HUDEP-2 (cell line): ENCODE results near the gene PPP1R10.
"Not testable (repeated sequence)": the region's sequence is repeated elsewhere in the genome, so short reads cannot be mapped to it uniquely, and the experiment has no call there.

Experiments used
- DNase-seq, 76 experiments: peaks; one replicate each; lab custom pipeline; 2025; ENCODE audit not compliant: unreplicated experiment in 76 of 76; lab: John Stamatoyannopoulos, UW

Gene PPP1R10

DNA sequence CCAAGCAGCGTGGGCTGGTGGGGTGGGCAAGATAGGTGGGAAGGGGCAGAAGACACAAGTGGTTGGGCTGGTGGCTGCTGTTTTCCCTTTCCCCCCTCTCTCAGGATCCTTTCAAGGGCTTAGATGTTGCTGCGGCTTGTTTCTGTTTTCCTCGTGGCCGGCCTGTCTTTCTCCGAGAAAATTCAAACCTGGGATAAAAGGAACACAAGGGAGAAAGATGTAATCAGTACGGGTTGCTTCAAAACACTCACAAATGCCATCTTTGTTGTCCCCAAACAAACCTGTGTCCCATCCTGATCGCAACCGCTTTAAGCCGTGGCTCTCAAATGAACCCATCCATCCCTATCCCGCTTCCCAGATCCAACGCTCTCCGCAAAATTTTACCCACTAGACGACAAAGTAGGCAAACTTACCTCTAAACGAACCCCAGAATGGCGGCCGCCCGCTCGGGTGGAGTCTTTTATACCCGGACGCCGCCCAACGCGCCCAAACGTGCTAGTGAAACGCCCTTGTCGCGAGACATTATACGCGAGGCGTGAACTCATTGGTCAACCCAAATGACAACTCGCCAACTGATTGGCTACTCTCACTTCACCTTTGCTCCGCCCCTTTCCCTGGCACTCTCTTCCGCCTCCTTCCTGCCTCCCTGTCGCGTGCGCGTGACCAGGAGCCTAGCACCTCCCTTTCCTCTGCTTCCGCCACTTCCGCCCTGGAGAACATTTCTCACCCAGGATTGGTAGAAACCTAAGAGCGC is at the start of gene PPP1R10:
Gene PPP1R10, minus strand, starts transcription at position 433 of the 754 bp plus-strand sequence. CDS start 7,299 bp downstream, outside the sequence.
- peak in 75 of 76 experiments; percentile 97 to 100 (median 100) for DNase-seq

DNA sequence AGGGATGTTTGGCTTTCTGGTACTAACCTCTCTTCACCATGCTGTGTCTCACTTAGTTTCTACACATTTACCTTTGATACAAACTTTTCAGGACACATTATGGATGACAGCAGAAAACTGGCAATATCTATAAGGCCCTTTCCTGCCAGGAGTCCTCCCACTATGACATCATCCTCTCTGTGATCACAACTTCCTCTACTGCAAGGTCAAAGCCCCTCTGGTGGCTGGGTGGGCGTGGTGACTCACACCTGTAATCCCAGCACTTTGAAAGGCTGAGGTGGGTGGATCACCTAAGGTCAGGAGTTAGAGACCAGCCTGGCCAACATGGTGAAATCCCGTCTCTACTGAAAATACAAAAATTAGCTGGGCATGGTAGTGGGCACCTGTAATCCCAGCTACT is 49.3 kb upstream of the PPP1R10 start:
- not testable (repeated sequence) for DNase-seq

DNA sequence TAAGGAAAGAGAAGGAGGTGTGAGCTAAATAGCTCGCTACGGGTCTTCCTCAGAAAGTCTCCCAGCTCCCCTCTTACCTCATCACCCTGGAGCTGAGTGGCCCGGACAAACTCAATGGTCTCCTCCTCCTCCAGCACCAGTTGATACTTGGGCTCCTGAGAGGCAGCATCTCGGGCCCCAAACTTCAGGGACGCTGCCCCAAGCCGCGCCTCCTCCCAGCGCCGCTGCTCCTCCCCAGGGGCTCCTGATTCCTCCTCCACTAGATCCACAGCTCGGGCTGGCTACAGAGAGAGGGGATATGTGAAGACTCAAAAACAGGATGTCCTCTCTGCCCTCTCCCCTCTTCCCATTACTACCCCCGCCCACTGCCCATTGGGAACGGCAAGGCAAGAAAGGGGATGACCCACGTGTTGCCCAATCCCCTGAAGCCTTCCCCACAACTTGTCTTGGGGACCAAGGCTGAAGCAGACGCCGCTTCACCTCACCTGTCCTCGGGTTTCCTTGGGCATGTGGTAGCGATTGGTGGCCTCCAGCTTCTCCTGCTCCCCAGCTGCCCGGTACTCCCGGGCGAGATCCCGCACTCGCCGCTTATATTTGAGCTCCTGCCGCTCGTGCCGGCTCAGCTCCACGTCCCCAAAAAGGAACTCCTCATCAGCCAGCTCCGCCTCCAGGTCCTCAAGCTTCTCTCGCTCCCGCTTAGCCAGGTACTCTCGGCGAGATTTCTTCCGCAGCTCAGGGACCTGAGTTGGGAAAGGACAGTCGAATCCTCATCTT is 48.1 kb upstream of the PPP1R10 start:
- no peak for DNase-seq

DNA sequence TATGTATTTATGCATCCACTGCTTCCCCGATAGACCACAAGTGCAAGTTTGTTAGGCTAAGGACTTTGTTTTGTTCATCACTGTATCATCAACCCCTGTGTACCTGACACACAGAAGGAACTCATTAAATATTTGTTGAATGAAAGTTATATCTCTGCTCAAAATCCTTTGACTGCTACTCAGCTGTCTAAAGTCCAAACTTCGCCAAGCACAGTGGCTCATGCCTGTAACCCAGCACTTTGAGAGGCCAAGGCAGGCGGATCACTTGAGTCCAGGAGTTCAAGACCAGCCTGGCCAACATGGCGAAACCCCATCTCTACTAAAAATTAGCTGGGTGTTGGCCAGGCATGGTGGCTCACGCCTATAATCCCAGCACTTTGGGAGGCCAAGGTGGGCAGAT is 40.9 kb upstream of the PPP1R10 start:
- not testable (repeated sequence) for DNase-seq

DNA sequence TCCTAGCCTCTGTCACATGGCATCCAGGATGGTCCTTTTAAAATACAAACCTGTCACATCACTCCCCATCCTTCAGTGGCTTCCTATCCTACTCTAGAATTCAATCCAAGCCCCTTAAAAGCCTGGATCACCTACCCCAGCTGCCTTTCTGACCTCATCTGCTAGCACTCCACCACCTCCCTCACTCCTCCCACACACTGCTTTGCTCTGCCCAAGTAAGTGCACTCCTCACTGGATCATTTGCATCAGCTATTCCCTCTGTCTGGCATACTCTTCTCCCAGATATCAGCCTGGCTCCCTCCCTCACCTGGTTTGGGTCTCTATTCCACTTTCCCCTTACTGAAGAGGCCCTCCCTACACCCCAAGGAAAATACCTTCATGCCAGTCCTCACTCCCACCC is 40.4 kb upstream of the PPP1R10 start:
- no peak for DNase-seq

DNA sequence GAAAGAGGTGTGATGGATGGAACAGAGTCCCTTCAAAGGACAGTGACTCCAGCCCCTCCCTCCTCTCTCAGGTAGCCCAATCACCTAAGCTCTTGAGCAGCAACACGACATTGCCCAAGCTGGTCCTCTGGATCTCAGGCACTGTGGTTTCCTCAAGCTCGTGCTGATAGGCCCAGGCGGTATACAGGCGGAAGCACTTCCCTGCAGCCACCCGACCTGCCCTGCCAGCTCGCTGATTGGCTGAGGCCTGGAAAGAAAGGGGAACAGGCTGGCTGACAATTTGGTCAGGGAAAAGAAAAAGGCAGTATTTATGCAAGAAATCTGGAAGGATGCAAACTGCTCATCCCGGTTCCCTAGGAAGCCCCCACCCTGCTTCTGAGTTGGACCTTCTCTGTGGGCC is 39.5 kb upstream of the PPP1R10 start:
- DNase-seq, result no peak

DNA sequence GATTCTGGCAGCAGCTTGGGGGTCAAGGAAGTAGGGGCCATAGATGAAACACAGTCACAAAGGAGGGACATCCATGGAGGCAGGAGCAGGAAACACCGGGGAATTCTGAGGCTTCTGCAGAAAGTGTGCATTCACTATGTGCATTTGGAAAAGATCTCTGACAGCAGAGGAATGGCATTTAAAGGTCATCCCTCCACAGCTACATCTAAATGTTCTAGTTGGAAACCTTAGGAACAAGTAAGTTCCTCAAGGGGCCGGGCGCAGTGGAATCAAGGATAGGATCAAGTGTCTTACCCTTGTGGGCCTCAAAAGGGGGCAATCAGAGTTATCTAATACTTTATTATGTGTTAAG is 38.7 kb upstream of the PPP1R10 start:
- DNase-seq, result no peak

DNA sequence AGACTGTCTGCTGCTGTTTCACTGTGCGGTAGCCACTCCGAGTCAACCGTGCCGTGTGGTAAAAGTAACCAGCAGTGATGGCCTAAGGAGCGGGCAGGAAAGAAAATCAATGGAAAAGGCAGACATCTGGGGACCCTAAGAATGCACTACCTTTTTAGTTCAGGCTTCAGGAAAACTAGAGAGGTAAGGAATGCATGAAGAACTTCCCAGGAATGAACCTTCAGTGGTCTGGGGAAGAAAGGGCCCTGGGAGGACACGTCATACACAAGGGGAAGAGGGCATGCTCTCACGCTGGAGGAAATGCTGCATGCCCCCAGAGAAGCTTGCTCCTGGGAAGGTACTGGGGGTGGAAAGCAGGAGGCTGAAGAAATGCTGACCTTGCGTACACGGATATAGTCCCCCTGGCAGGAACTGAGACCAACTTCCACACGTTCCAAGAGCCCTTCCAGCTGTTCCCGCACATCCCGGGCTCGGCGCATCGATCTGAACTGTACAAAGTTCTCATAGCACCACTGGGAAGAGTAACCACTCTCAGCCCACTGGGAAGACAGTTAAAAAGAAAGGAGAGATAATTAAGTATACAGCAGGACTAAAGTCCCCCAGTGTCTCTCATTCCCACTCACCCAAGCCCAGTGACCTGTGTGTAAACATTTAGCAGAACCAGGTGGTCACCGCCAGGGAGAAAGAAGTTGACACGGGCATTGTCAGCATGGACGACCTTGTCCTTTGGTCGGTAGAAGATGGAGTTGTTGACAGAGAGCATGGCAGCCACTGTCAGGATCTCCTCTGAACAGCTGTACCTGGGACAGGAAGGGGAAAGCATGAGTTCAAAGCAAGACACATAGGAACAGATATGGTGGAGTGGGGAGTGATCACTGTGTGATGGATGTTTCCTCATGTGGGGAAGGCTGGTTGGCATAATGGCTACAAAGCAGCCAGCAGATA is 38.0 kb upstream of the PPP1R10 start:
- no peak for DNase-seq

DNA sequence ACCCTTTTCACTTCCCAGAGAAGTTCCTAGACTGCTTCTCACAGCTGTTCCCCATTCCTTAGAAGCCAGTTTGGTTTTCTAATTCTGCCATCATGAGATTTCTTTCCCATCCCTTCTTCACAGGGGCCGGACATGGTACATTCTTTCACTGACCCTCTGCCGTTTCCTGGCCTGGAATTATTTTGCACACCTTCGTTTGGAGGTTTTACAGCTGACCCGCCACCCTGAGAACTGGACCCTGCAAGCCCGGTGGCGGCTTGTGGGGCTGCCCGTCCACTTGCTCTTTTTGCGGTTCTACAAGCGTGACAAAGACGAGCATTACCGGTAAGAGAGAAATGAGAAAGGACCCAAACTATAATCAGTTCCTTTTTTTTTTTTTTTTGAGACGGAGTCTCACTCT is 34.1 kb upstream of the PPP1R10 start:
- no peak for DNase-seq

DNA sequence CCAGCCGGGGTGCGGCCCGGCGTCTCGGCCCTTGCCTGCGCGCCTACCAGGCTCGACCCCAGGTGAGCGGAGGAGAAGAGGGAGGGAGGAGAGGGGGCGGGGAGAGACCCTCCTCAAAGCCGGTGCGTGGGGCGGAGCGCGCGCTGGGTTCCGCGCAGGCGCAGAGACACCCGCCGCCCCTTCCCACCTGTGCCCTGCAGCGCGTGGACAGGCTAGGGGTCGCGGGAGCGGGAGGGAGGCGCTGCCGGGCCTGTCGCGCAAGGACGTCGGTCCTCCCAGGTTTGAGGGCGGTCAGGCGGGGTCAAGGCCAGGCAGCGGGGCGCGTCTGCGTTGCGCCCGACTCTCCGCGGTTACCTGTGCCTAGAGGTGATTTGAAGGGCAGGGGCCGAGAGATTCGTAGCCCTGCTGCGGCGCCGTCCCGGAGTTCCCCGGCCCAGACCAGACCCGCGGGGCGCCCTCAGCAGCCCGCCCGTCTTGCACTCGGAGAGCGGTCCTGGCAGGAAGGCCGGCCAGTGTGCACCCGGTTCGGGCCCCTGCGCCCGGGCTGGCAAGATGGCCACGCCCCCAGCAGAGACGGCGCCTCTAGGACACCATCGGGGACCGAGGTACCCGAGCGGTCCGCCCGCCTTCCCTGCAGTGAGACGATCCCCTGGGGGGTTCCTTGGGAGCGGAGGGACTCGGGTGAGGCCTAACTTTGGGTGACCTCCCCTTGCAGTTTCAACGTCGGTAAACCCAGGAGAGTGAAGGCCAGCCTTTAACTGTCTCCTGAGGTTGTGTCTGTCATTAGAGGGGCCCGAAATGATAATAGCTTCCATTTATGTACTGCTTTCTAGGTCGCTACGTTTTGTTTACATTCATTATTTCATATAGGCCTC is 30.4 kb upstream of the PPP1R10 start:
- peak in 74 of 76 experiments; percentile 20 to 93 (median 74) for DNase-seq

DNA sequence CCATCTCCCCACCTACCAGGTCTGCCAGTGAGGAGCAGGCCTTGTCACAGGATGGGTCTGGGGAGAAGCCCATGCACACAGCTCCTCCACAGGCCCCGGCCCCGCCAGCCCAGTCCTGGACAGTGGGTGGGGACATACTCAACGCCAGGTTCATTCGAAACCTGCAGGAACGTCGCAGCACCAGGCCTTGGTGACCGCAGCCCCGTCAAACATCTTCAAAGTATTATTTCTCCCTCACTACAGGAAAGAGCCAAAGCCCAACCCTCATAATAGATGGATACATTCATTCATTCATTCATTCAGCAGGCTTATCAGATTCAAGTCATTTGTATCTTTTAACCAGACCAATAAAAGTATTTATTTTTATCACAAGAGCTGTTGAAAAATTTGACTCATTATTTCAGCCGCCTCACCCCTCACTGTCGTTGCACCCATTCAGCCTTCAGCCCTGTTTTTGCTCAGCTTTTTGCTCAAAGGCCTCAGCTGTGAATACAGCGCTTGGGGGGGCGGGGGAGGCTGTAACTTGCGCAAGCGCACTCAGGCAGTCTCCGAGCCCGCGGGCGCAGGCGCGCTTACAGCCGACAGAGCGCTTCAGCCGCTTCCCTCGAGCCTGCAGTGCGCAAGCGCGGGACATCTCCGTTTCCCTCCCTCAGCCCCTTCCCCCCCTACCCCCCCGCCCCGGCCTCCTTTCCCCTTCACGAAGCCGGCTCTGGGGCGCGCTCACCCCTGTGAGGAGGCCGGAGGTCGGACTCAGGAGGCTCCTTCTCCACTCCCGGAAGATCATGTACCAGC is 29.6 kb upstream of the PPP1R10 start, which contains the start of gene C6orf136:
Gene C6orf136, plus strand, starts transcription at position 684 of the 792 bp plus-strand sequence. Its CDS starts 99 bp downstream, at position 783.
- DNase-seq, result peak in 74 of 76 experiments; percentile 62 to 96 (median 90)

DNA sequence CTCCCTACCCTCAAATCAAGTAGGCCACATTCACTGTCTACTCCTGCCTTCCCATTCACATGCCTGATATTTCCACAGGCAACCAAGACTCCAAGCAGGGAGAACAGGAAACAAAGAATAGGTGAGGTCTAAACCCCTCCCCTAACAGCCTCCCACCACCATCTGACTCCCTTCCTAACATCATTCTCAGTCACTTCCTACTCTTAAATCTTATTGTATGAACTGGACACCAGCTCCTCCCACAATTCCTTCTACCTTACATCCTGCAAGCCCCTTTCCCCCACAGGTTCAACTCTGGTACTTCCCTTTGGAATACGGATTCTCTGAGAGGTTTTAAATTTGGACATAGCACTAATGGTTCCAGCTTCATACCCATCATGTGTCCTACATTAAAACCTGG is 28.9 kb upstream of the PPP1R10 start:
- DNase-seq, result no peak

DNA sequence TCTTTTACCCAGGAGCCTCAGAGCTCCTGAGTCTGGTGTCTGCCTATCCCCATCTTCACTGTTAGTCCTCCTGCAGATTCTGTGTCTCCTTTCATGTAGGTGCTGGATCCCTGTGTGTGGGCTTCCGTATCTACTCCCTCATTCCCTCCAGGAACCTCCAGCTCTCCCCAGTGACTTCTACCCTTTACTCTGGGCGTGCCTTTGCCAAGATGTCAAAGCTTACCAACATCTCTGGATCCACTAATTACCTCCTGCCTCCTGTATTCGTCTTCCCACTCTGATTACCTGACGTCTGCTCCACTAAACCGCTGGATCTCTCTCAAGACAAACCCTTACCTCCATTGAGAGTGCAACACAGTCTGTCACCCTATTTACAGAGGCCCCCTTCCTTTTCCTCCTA is 27.7 kb upstream of the PPP1R10 start:
- DNase-seq, result no peak

DNA sequence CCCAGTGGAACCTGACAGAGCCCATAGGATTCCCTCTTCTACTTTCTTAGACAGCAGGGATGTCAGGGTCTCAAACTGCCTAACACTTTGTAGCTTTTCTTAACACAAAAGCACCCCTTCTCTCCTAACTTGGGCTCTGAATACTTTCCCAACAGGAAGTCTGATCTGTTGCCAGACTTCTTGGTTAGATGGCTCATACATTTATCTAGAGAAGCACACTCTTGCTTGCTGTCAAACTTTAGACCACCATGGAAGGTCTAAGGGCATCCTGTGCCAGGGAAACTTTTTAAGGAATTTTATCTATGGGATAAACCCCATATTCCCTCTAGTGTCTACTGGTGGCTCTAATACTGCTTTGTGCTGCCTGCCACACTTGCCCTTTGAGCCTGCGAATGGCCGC is 26.6 kb upstream of the PPP1R10 start:
- no peak for DNase-seq

DNA sequence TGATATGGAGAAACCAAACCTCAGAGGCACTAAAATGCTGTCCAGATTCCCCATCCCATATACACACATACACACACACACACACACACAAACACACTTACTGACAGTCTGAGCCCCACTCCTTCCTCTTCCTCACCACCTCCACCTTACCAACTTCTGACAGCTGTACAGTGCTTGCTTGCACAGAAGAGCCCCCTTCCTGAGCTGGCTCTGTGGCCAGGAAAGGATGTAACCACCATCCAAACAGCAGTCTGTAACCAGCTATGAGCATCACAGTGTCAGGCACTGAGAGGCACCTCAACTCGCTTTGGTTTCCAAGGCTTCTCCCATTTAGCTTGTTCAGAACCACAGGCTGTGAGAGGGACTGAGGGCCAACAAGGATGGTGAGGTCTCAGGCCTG is 24.0 kb upstream of the PPP1R10 start:
- no peak for DNase-seq

DNA sequence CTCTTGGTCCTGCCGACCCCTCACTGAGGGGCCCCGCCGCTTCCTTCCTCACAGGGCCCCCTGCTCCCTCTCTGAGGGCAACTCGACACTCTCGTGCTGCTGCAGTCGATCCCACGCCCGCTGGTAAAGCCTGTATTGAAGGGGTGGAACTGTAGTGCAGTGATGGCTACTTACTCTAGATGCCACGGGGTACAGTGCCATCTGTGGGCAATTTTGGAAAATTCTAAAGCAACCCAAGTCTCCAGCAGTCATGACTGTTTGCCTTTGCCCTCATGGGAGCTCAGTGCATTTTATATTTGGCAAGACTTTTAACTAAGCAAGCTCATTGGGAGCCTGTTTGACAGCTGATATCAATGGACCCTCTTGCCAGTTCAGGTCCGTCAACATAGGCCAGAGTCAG is 23.4 kb upstream of the PPP1R10 start:
- peak in 14 of 76 experiments; percentile 1 to 22 (median 12) for DNase-seq

DNA sequence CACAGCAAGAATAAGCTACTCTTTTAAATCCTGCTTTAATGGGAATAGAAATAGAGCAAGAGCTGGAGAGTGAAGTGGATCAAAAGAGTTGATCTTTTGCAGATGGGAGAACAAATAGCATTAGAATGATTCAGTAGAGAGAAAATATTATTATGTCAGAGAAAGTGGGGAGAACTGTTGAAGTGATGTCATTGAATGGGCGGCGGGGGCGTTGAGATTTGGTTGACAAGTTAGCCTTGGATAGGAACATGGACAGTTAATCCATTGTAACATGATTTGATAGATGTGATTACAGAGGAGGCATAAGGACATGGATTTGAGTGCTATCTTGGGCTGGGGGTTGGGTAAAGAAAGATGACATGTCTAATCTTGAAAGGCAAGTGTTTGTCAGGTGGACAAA is 18.8 kb upstream of the PPP1R10 start:
- no peak for DNase-seq

DNA sequence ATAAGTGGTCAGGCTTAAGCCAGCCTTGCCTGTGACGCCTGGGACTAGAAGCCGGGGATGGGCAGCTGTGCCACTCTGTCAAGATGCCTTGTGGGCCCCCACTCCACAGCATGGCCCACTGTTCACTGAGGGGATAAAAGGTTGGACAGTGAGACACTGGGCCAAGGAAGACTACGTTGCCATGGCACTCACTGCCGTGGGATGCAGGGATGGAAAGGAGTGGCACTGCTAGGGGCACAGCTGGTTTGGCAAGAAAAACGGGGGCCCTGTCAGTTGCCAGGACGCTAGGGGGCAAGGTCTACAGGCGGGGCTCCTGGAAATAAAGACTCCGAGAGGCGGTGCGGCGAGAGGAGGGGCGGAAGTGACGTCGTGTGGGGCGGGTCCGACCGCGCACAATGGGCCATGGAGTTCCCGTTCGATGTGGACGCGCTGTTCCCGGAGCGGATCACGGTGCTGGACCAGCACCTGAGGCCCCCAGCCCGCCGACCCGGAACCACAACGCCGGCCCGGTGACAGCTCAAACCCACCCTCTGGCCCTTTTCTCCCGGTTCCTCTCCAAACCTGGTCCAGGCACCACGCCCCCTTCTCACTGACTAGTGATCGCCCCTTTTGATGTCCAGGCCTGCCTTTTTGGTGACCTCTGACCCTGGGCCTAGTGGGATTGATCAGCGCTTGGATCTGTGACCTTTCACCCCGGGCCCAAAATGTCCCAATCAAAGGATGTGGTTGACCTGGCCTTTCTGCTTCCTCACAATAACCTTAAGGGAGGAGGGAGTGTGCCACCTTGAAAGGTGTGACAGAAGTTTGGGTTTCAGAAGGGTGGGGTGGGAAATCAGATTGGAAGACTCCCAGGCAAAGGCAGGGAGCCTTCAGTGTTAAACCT is 9.7 kb upstream of the PPP1R10 start, which contains the start of gene ATAT1:
Gene ATAT1, plus strand, starts transcription at position 391 of the 883 bp plus-strand sequence.
- peak in 72 of 76 experiments; percentile 38 to 90 (median 76) for DNase-seq
